UCSD-AML1 (cell line): Measurements from ENCODE around the gene RAB31.
"Not testable (repeated sequence)": the region's sequence is repeated elsewhere in the genome, so short reads cannot be mapped to it uniquely, and the experiment has no call there.

Source experiments
- DNase-seq: peaks from one replicate; lab custom pipeline; 2025; ENCODE audit not compliant: unreplicated experiment; lab: John Stamatoyannopoulos, UW

RAB31 gene

DNA sequence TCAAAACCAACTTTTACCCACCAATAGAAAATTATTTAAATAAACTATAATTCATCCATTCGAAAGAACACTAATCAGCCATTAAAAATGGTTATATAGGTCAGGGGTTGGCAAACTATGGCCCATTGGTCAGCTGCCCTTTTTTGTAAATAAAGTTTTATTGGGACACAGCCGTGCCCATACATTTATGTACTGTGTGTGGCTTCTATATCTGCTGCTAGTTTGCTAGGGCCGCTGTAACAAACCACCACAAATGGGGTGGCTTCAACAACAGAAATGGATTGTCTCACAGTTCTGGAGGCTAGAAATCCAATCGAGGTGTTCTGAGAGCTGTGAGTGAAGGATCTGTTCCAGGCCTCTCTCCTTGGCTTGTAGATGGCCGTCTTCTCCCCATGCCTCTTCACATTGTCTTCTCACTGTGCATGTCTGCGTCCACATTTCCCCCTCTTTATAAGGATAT lies 170.7 kb downstream of the RAB31 start:
- no peak for DNase-seq

DNA sequence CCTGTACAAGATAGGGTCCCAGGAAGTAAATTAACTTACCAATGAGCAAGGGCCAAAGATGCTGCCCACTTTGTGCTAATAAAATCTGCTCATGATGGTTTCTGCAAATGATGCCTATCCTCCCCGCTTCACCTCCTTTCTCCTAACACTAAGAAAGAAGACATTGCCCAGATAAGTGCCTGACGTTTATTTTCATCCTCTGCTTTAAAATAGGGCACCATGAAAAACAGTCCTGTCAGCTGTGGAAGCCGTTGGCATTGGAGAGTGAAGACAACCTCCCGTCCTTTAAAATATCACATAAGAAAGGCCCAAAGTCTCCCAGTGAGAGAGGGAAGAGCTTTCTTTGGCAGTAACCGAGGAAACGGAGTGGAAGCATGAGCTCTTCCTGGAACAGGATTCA lies 176.0 kb downstream of the RAB31 start:
- no peak for DNase-seq

DNA sequence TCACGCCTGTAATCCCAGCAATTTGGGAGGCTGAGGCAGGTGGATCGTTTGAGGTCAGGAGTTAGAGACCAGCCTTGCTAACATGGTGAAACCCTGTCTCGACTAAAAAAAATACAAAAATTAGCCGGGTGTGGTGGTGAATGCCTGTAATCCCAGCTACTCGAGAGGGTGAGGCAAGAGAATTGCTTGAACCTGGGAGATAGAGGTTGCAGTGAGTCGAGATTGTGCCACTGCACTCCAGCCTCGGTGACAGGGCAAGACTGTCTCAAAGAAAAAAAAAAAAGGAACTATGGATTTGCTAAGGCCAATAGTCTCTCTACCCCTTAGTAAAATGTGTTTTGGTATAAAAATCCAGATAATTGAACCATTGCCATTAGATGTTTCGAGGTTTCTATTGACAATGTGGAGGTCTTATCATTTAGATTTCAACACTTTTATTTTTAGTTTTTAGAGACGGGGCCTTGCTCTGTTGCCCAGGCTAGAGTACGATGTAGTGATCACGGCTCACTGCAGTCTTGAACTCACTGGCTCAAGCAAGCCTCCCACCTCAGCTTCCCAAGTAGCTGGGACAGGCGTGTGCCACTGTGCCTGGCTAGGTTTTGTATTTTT lies 176.5 kb downstream of the RAB31 start:
- DNase-seq: no peak

DNA sequence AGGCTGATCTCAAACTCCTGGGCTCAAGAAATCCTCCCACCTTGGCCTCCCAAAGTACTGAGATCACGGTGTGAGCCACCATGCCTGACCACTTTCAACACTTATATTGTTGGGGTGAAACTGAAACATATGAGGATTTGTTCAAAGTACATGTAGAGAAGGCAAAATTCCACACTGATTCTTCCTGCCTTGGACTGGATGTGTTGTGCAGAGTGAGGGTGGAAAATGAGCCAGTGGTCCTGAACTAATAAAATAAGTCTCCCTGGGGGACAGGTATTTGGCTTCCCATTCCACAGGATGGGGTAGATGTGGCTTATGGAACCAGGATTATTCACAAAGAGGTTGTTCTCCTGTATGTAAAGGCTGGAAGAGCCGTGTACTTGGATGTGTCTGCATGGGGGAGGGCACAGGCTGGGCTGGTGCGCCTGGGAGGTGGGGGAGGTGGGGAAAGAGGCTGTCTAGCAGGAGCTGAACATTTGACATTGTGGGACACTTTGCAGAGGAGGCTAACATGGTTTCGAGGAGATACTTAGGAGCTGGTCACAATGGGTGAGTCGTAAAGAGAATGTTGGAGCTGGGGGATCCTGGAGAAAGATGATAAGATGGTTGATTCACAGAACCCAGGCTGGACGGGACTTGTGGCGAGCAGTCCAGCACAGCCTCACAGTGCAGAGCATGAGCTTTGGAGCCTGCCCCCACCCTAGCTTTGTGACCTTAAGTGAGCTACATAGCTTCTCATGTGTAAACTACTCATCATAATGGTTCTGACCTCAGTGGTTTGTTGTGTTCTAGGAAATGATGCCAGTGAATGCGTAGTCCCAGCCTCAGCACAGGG lies 177.3 kb downstream of the RAB31 start, which contains the start of gene TXNDC2:
TSS of gene TXNDC2 (plus strand) at position 804 of the 835 bp plus-strand sequence. CDS start 708 bp downstream, outside the sequence.
- DNase-seq: no peak

DNA sequence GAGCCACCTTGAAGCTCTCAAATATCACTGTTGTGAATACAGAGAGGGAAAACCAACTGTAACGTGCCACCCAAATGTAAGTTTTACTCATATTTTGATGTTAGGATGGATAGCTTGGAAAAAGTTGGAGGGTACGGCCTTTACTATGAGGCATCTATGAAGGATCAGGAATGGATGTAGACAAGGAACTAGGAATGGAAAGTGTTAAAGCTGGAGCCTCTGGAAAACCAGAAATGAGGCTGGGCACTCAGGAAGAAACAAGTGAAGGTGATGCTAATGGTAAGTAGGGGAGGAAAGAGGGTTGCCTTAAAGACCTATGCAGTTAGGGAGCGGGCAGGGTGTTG lies 177.9 kb downstream of the RAB31 start:
- DNase-seq: no peak

DNA sequence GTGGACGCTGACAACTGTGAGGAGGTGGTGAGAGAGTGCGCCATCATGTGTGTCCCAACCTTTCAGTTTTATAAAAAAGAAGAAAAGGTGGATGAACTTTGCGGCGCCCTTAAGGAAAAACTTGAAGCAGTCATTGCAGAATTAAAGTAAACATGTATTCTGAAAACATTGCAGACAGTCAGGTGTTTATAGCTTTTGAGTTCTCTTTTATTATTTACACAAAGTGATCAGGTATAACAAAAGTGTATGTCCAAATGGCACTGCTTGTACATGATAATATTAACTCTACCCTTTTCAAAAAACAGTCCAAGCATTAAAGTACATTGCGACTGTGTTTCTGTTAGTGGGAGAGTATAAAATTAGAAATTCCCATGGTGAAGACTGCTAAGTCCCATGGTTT lies 179.9 kb downstream of the RAB31 start:
- DNase-seq: no peak

DNA sequence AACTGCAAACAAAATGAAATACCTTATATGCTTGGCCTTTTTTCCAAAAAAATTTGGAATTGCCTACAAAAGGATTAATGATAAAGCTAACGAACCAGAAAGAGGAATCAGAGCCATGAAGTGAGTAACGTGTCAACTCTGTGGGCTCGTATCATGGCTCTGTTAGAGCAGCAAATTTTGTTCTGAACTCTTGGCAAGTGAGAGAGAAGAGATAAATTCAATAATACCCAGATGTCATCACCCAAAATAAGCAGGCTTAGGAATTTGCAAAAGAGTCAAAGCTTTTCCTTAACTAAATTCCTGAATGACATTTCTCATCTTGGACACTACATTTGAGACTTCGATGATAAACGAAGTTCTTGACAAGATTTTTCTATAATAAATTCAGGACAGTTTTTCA lies 182.1 kb downstream of the RAB31 start:
- no peak for DNase-seq

DNA sequence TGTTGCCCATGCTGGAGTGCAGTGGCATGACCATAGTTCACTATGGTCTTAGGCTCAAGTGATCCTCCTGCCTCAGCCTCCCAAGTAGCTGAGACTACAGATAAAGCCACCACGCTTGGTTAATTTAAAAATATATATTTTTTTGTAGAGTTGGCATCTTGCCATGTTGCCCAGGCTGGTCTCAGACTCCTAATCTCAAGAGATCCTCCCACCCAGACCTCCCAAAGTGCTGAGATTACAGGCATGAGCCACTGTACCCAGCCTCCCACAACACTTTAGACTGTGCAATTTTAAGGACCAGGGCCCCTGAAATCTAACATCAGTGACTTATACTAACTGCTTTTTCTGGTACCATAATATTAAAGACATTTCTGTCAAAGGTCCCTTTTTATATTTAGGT lies 182.9 kb downstream of the RAB31 start:
- no peak for DNase-seq

DNA sequence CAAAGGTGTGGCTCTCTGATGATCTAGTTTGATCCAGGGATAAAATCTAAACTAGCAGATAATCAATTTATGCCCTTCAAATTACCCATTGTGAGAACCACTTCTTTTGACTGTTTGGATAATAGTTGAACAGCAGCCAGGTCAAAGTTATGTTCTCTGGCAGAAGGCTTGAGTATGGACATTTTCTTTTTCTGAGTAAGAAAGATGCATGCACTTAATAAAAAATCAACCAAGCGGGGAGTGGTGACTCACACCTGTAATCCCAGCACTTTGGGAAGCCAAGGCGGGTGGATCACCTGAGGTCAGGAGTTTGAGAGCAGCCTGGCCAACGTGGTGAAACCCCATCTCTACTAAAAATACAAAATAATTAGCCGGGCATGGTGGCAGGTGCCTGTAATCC lies 183.4 kb downstream of the RAB31 start:
- DNase-seq: not testable (repeated sequence)

DNA sequence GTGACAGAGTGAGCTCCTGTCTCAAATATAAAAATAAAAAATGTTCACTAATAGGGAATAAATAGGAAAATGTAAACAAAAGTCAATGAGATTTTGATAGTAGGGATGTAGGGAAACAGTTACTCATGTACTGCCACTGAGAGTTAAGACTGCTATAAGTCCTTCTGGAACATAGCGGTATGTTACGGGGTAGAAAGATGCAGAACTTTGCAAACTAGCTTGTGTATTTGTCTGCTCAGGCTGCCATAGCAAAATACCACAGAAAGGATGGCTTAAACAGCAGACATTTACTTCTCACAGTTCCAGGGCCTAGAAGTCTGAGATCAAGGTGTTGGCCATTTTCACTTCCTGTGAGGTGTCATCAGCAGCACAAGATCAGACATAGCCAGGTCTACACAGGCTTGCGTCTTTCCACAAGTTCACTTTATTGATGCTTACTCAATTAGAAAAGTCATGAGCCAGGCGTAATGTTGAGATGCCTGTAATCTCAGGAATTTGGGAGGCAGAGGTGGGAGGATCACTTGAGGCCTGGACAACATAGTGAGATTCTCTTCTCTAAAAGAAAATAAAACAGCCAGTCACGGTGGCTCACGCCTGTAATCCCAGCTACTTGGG lies 186.5 kb downstream of the RAB31 start:
- DNase-seq: no peak

DNA sequence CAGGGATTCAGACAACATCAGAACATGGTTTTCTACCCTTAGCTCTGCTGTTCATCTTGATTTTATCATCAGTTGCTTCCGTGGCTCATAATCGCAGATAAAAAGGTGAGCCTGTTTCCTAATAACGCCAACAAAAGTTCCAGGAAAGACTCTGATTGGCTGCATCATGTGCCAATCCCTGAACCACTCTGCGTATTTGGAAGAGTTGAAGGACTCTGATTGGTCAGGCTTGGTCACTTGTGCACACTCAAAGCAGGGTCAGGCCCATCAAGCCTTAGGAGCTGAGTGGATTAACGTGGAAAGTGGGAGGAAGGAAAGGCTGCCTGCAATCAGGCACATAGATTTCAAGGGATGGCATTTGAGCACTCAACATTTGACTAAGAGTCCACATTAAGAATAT lies 189.0 kb downstream of the RAB31 start:
- DNase-seq: no peak

DNA sequence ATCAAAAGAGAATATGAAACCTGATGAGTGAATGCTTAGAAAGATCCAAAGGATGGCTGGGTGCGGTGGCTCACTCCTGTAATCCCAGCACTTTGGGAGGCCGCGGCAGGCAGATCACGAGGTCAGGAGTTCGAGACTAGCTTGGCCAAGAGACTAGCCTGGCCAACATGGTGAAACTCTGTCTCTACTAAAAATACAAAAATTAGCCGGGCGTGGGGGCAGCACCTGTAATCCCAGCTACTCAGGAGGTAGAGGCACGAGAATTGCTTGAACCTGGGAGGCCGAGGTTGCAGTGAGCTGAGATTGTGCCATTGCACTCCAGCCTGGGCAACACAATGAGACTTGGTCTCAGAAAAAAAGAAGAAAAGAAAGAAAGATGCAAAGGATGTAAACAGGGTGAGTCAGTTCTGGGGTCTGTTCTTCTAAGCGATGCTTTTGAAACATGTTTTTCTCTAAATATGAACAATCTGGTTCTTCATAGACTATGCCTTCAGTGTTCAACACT lies 189.7 kb downstream of the RAB31 start:
- DNase-seq: not testable (repeated sequence)

DNA sequence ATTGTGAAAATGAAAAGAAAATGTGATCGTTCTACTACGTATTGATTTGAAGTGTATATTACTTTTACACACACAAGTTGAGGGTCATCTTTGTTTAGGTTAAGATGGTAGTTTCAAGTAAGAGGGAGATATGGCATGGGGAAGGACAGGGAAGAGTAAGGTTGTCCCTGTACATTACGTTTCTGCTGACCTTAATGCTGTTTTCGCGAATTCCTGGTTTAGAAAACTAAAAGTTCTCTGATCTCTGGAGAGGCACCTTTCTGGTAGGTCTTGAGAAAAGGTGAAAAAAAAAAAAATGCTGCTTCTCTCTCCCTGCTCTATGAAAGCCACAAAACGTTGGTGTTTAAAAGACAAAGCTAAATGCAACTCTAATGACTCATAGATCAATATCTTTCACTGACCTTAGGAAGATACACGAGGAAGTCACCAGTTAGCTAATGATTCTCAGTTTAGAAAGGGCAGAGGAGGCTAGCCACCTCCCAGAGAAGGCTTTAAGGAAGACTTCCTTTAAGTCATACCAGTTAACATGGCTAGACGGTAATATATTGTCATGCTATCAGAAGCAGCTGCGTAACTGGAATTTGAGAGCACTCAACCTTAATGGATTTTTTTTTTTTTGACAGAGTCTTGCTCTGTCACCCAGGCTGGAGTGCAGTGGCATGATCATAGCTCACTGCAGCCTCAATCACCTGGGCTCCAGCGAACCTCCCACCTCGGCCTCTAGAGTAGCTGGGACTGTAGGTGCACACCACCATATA lies 190.9 kb downstream of the RAB31 start:
- DNase-seq: no peak

DNA sequence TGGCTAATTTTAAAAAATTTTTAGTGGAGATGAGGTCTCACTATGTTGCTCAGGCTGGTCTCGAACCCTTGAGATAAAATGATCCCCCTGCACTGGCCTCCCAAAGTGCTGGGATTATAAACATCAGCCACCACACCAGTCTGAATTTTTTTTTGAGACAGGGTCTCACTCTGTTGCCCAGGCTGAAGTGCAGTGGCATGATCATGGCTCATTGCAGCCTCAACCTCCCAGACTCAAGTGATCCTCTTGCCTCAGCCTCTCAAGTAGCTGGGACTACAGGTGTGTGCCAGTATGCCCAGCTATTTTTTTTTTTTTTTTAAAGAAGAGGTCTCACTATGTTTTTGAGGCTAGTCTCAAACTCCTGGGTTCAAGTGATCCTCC lies 191.4 kb downstream of the RAB31 start:
- not testable (repeated sequence) for DNase-seq

DNA sequence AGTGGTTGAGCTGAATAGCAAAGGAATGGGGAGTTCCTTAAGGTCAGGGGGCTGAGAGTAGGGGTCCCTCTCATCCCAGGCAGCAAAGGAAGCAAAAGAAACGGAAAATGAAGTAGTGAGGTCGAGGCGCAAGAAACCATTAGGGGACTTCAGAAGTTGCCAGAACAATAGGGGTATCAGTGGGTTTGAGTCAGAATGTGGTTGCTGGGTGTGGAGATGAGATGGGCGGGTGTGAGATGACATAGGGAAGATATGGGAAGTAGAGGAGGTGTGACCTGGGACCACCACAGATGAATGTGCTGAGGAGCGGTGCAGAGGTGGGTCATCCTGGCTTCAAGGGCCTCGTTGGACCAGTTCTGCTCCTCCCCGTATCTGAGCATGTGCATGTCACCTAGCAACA lies 192.6 kb downstream of the RAB31 start:
- DNase-seq: no peak

DNA sequence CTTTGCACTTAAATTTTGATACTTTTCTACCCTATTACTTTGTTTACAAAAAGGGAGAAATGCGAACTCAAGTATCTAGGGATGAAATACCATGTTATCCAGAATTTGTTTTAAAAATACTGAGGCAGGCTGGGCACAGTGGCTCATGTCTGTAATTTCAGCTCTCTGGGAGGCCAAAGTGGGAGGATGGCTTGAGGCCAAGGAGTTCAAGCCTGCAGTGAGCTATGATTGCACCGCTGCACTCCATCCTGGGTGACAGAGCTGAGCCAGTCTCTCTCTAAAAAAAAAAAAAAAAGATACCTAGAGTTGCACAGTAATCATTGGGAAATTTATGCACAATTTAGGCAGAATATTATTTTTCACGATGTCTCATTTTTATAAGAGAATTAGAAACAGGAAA lies 193.3 kb downstream of the RAB31 start:
- no peak for DNase-seq

DNA sequence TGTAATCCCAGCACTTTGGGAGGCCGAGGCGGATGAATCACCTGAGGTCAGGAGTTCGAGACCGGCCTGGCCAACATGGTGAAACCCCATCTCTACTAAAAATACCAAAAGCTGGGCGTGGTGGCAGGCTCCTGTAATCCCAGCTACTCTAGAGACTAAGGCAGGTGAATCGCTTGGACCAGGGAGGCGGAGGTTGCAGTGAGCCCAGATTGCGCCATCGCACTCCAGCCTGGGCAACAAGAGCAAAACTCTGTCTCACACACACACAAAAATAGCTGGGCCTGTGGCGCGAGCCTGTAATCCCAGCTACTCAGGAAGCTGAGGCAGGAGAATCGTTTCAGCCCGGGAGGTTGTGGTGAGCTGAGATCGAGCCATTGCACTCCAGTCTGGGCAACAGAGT lies 194.2 kb downstream of the RAB31 start:
- DNase-seq: not testable (repeated sequence)

DNA sequence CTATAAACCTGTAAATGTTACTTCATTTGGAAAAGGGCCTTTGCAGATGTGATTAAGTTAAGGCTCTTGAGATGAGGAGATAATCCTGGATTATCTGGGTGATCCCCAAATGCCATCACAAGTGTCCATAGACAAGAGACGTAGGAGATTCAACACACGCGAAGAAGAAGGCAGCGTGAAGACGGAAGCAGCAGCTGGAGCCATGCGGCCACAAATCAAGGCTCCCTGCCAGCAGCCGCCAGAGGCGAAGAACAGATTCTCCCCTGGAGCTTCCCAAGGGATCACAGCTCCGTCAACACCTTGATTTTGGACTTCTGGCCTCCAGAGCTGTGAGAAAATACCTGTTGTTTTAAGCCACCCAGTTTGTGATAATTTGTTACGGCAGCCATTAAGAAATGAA lies 194.7 kb downstream of the RAB31 start:
- no peak for DNase-seq

DNA sequence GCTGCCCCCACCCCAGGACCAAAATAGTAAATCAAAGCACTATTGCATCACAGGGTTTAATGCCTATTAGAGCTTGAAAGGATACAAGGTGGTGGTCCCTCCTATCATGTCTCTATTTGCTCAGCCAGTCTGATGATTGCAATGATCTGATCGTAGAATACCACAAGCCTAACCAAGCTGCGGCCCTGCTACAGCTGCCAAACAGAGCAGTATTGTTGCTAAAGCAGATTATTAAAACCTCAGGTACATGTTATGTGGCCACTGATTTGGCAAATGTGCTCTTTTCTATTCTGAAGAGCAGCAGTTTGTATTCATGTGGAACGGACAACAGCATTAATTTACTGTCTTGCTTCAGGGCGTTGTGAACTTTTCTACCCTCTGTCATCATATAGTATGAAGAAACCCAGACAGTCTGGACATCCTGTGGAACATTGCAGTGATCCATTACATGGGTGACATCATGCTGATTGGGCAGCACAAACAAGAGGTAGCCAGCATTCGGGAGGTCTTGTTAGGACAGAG lies 197.4 kb downstream of the RAB31 start:
- no peak for DNase-seq

DNA sequence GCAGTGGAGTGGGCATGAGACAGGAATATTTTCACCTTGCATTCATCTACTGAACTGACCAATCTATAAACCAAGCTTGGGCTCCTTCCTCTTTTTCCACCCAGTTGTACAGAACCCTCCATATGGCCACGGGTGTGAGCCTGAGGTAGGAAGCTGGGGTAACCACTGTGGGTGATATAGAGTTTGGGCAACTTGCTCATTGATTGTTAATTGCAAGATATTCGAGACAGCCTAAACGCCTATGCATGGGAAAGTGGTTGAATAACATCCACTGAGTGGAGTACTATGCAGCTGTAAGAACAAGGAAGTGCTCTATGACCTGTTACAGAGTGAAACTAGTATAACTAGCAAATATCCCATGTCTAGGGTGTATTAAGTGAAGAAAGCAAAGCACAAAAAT lies 198.4 kb downstream of the RAB31 start:
- DNase-seq: no peak

DNA sequence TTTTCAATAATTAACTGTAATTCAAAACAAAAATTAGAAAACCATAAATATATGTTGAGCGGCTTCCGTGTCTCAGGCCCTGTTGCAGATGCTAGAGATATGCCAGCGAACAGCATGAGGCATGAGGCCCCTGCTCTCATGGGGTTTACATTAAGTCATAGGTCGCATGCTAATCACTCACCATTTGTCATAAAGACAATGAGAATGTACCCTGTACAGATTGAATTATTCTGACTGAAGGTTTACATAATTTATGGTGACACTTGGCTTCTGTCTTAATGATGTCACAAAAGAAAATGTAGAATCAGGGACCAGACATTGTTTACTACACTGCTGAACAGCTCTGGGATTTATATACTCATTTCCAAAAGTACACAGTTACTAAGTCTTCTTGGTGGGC lies 199.8 kb downstream of the RAB31 start:
- no peak for DNase-seq
